PC-3 (cell line): ENCODE results near the gene CPT2. TPM values are rescaled to one million over a fixed set of nuclear protein-coding genes. Genes with fewer than 3 reads are reported as not detected.
A peak's percentile ranks its signal among the peaks of the same experiment; 100 is the strongest.

Experiments
- ATAC-seq: fragments of 200-7000 bp; cut with Tn5 transposase; 2 replicates; pipeline ENCODE4 v1.9.1; 2020; ENCODE audit warnings: mild to moderate bottlenecking, moderate library complexity
- BruUV-seq: library from RNA; stranded (reverse); fragments of 400-500 nt; replicated peaks from 2 replicates; lab custom pipeline; 2021; lab: Mats Ljungman, UMichigan
- CTCF ChIA-PET: fragments of 300-600 bp; sonication (Branson Sonifier 250); formaldehyde crosslinking; loops from one replicate; lab custom pipeline; 2022; ENCODE audit warnings: antibody characterized with exemption; lab: Charles Lee
- POLR2A ChIA-PET: fragments of 300-600 bp; sonication (Branson Sonifier 250); formaldehyde crosslinking; loops from one replicate; lab custom pipeline; 2022; ENCODE audit warnings: antibody characterized with exemption; ENCODE audit not compliant: unreplicated experiment; lab: Charles Lee
- DNase-seq: peaks from one replicate; pipeline ENCODE4 v3.0.0-alpha.2; 2015
- H2AFZ ChIP-seq: fragments of 300-600 bp; sonication (generic); 2 replicates; pipeline ENCODE4 v1.6.0; 2016; ENCODE audit warnings: antibody characterized with exemption, low read length
- H3F3A ChIP-seq: fragments of 300-600 bp; sonication (generic); one replicate; pipeline ENCODE4 v1.6.0; 2017; ENCODE audit warnings: antibody characterized with exemption, low read length, control low read depth, mild to moderate bottlenecking; ENCODE audit not compliant: unreplicated experiment
- H3K27ac ChIP-seq: fragments of 300-600 bp; sonication (generic); 2 replicates; pipeline ENCODE4 v1.5.1; 2016; ENCODE audit warnings: mild to moderate bottlenecking, low read length
- H3K27me3 ChIP-seq: fragments of 300-600 bp; sonication (generic); 2 replicates; pipeline ENCODE4 v1.6.1; 2016; ENCODE audit warnings: low read length, mixed read lengths
- H3K36me3 ChIP-seq: fragments of 300-600 bp; sonication (generic); 2 replicates; pipeline ENCODE4 v1.6.1; 2016; ENCODE audit warnings: low read depth, mixed run types, low read length, mixed read lengths
- H3K4me1 ChIP-seq: fragments of 300-600 bp; sonication (generic); 2 replicates; pipeline ENCODE4 v1.5.1; 2016; ENCODE audit warnings: low read length; ENCODE audit not compliant: insufficient read depth
- H3K4me2 ChIP-seq: fragments of 300-600 bp; sonication (generic); 2 replicates; pipeline ENCODE4 v1.6.0; 2016; ENCODE audit warnings: low read length
- H3K4me3 ChIP-seq: fragments of 300-600 bp; sonication (generic); 2 replicates; pipeline ENCODE4 v1.5.1; 2016; ENCODE audit warnings: mild to moderate bottlenecking, low read length, mixed read lengths
- H3K79me2 ChIP-seq: fragments of 300-600 bp; sonication (generic); 2 replicates; pipeline ENCODE4 v1.6.1; 2017; ENCODE audit warnings: low read length, mixed read lengths
- H3K9ac ChIP-seq: fragments of 300-600 bp; sonication (generic); 2 replicates; pipeline ENCODE4 v1.6.0; 2016; ENCODE audit warnings: mild to moderate bottlenecking, low read length
- H3K9me2 ChIP-seq: fragments of 300-600 bp; sonication (generic); replicated peaks from 2 replicates; pipeline ENCODE4 v1.6.1; 2016; ENCODE audit warnings: mixed run types, low read length, mixed read lengths
- H3K9me3 ChIP-seq: fragments of 300-600 bp; sonication (generic); 2 replicates; pipeline ENCODE4 v1.6.1; 2016; ENCODE audit warnings: low read length, mixed read lengths
- H4K20me1 ChIP-seq: fragments of 300-600 bp; sonication (generic); 2 replicates; pipeline ENCODE4 v1.6.1; 2016; ENCODE audit warnings: low read length, mixed read lengths
- CTCF ChIP-seq: fragments of 300-600 bp; sonication (generic); conservative IDR thresholded peaks from 2 replicates; pipeline ENCODE4 v1.5.1; 2017; ENCODE audit warnings: antibody characterized with exemption, low read depth, mild to moderate bottlenecking, low read length
- EZH2 ChIP-seq: fragments of 300-600 bp; sonication (generic); IDR thresholded peaks from one replicate; pipeline ENCODE4 v1.6.1; 2017; ENCODE audit warnings: antibody characterized with exemption, mild to moderate bottlenecking, low read length; ENCODE audit not compliant: unreplicated experiment
- EZH2phosphoT487 ChIP-seq: fragments of 300-600 bp; sonication (generic); IDR thresholded peaks from 2 replicates; pipeline ENCODE4 v1.6.1; 2018; ENCODE audit warnings: mild to moderate bottlenecking, antibody characterized with exemption, low read length, borderline replicate concordance
- intact Hi-C: fragments of 100-400 bp; cut with micrococcal nuclease; formaldehyde crosslinking; loops from 2 replicates; pipeline ENCODE4 v1.9.0; 2023
- total RNA-seq: library from RNA; depleted of rRNA; stranded (reverse); fragments of >200 nt; gene quantifications from 2 replicates; pipeline ENCODE4 v1.2.3, GENCODE V29; 2014

The CPT2 gene
- total RNA-seq, 1 experiment from 2014 or later = 27.1 TPM

- H3K9ac ChIP-seq = peak overlapping the region; percentile 65; the same call in 1 of the 2 replicates
- H4K20me1 ChIP-seq = no peaks in the 10 kb centered on the region
- POLR2A ChIA-PET = no interaction called here
- peaks cover 41% of the 10 kb centered on the region for H3K4me1 ChIP-seq
- no peaks in the 10 kb centered on the region for H3K9me2 ChIP-seq
- no TSS peak for BruUV-seq
- intact Hi-C loops = loop anchor here (2.0 kb wide), 1 partner anchor 29 kb away; no protein-coding TSS in a partner anchor
- H3K27ac ChIP-seq = peak overlapping the region; percentile 98
- H3K79me2 ChIP-seq = no peaks in the 10 kb centered on the region
- TF ChIP-seq CTCF (no peak), EZH2 (no peak), EZH2phosphoT487 (no peak)
- no peaks in the 10 kb centered on the region for H3K9me3 ChIP-seq
- peak; percentile 86 for DNase-seq
- ATAC-seq = peak; percentile 37; the same call in 1 of the 2 replicates
- no peaks in the 10 kb centered on the region for H3K27me3 ChIP-seq
- H3F3A ChIP-seq = no peaks in the 10 kb centered on the region
- H3K4me3 ChIP-seq = no peak overlapping the region
- 0 out of 2 replicates have a peak overlapping the region, but pooled peaks have one; percentile 9 for H3K4me2 ChIP-seq
- no peaks in the 10 kb centered on the region for H3K36me3 ChIP-seq
- CTCF ChIA-PET = interaction anchor here (0.5 kb wide), 1 partner anchor 244 kb away, joined by 10 read pairs; no protein-coding TSS in a partner anchor
- no peak overlapping the region for H2AFZ ChIP-seq
These were observed 48.5 kb upstream of the CPT2 start for GRCh38 chr1:53148123-53148522.

- ChIA-PET CTCF (no interaction called here), POLR2A (no interaction called here)
- intact Hi-C loops = no loop called here
- ATAC-seq = no peak
- TF ChIP-seq EZH2phosphoT487 = no peak
- TF ChIP-seq CTCF = no peak
- TF ChIP-seq EZH2 = no peak
- peaks cover 6% of the 10 kb centered on the region; the same call in 1 of the 2 replicates for H3K4me1 ChIP-seq
- no TSS peak for BruUV-seq
- no peak overlapping the region for H3K9ac ChIP-seq
- no peaks in the 10 kb centered on the region for H3K9me3 ChIP-seq
- no peaks in the 10 kb centered on the region for H3K9me2 ChIP-seq
- H3F3A ChIP-seq = no peaks in the 10 kb centered on the region
- no peak overlapping the region for H3K4me3 ChIP-seq
- no peak for DNase-seq
- H2AFZ ChIP-seq = no peak overlapping the region
- no peak overlapping the region for H3K4me2 ChIP-seq
- no peaks in the 10 kb centered on the region for H3K27me3 ChIP-seq
- no peak overlapping the region for H3K27ac ChIP-seq
- H3K79me2 ChIP-seq = no peaks in the 10 kb centered on the region
- no peaks in the 10 kb centered on the region for H3K36me3 ChIP-seq
- no peaks in the 10 kb centered on the region for H4K20me1 ChIP-seq
These were observed 42.9 kb upstream of the CPT2 start for GRCh38 chr1:53153752-53154151.

GRCh38 chr1:53154859-53155438 is 41.7 kb upstream of the CPT2 start:
- no peaks in the 10 kb centered on the region for H3K79me2 ChIP-seq
- H3K27ac ChIP-seq = no peak overlapping the region
- no peak overlapping the region for H3K4me3 ChIP-seq
- 0 out of 2 replicates have a peak, but pooled peaks cover 4% of the 10 kb centered on the region for H3K4me1 ChIP-seq
- no peak for TF ChIP-seq EZH2
- no peak for TF ChIP-seq EZH2phosphoT487
- no peak for TF ChIP-seq CTCF
- intact Hi-C loops = no loop called here
- ChIA-PET CTCF (no interaction called here), POLR2A (interaction anchor here (0.6 kb wide), 1 partner anchor 15 kb away, joined by 3 read pairs; no protein-coding TSS in a partner anchor)
- no peaks in the 10 kb centered on the region for H3K27me3 ChIP-seq
- H3K9me3 ChIP-seq = no peaks in the 10 kb centered on the region
- no TSS peak for BruUV-seq
- H3K9ac ChIP-seq = no peak overlapping the region
- no peaks in the 10 kb centered on the region for H3K36me3 ChIP-seq
- no peaks in the 10 kb centered on the region for H3K9me2 ChIP-seq
- DNase-seq (no peak), ATAC-seq (no peak)
- H4K20me1 ChIP-seq = no peaks in the 10 kb centered on the region
- no peaks in the 10 kb centered on the region for H3F3A ChIP-seq
- H2AFZ ChIP-seq = no peak overlapping the region
- H3K4me2 ChIP-seq = no peak overlapping the region
